ENCODE measurements around the gene OCLN. TPM values are rescaled to one million over a fixed set of nuclear protein-coding genes. Genes with fewer than 3 reads are reported as not detected.

OCLN gene
- total RNA-seq, 6 experiments from 2014 or later = 0.38 to 1.3 (median 0.66) TPM

GRCh38 chr5:69502767-69503488 is 10.3 kb downstream of the OCLN start:
- H3K4me1 Mint-ChIP-seq (ENCODE audit: low read depth) = peaks cover 39% of the 10 kb centered on the region

GRCh38 chr5:69504036-69504435 is 11.4 kb downstream of the OCLN start:
- Mint-ChIP-seq H3K27ac (no peak overlapping the region), H3K9me3 (no peaks in the 10 kb centered on the region), H3K36me3 (ENCODE audit: low read depth) (no peaks in the 10 kb centered on the region), H3K4me3 (no peak overlapping the region), H3K27me3 (ENCODE audit: insufficient read depth) (peaks cover 2% of the 10 kb centered on the region; the same call in 1 of the 2 replicates), H3K4me1 (ENCODE audit: low read depth) (peaks cover 33% of the 10 kb centered on the region)
- DNase-seq = no peak
- no peak for TF ChIP-seq CTCF (IDR thresholded peaks at IDR 0.05)

More at GRCh38 chr5:69502767-69503488, 10.3 kb downstream of the OCLN start:
- peak; percentile 34 for DNase-seq
- no peak for TF ChIP-seq CTCF (IDR thresholded peaks at IDR 0.05)
- Mint-ChIP-seq H3K36me3 (ENCODE audit: low read depth) (no peaks in the 10 kb centered on the region), H3K27me3 (ENCODE audit: insufficient read depth) (peaks cover 2% of the 10 kb centered on the region; the same call in 1 of the 2 replicates), H3K9me3 (no peaks in the 10 kb centered on the region), H3K27ac (peak overlapping the region; percentile 88), H3K4me3 (peak overlapping the region; percentile 57)

- Mint-ChIP-seq H3K36me3 (ENCODE audit: low read depth) (no peaks in the 10 kb centered on the region), H3K27ac (no peak overlapping the region), H3K4me1 (ENCODE audit: low read depth) (peaks cover 28% of the 10 kb centered on the region), H3K9me3 (no peaks in the 10 kb centered on the region), H3K27me3 (ENCODE audit: insufficient read depth) (peaks cover 2% of the 10 kb centered on the region; the same call in 1 of the 2 replicates), H3K4me3 (no peak overlapping the region)
- no peak for TF ChIP-seq CTCF (IDR thresholded peaks at IDR 0.05)
- DNase-seq = no peak
Observed at GRCh38 chr5:69505306-69505705, 12.7 kb downstream of the OCLN start.

GRCh38 chr5:69509212-69509611 is 16.6 kb downstream of the OCLN start:
- no peak overlapping the region for H3K27ac Mint-ChIP-seq

GRCh38 chr5:69510694-69511093 is 18.1 kb downstream of the OCLN start:
- H3K27ac Mint-ChIP-seq = no peak overlapping the region
- H3K36me3 Mint-ChIP-seq (ENCODE audit: low read depth) = no peaks in the 10 kb centered on the region
- H3K27me3 Mint-ChIP-seq (ENCODE audit: insufficient read depth) = peaks cover 2% of the 10 kb centered on the region; the same call in 1 of the 2 replicates
- H3K9me3 Mint-ChIP-seq = no peaks in the 10 kb centered on the region
- DNase-seq = no peak
- H3K4me1 Mint-ChIP-seq (ENCODE audit: low read depth) = peaks cover 12% of the 10 kb centered on the region
- H3K4me3 Mint-ChIP-seq = no peak overlapping the region
- TF ChIP-seq CTCF (IDR thresholded peaks at IDR 0.05) = no peak

More at GRCh38 chr5:69509212-69509611, 16.6 kb downstream of the OCLN start:
- Mint-ChIP-seq H3K4me3 (no peak overlapping the region), H3K4me1 (ENCODE audit: low read depth) (peaks cover 12% of the 10 kb centered on the region), H3K9me3 (no peaks in the 10 kb centered on the region), H3K36me3 (ENCODE audit: low read depth) (no peaks in the 10 kb centered on the region), H3K27me3 (ENCODE audit: insufficient read depth) (peaks cover 2% of the 10 kb centered on the region; the same call in 1 of the 2 replicates)
- TF ChIP-seq CTCF (IDR thresholded peaks at IDR 0.05) = no peak
- DNase-seq = no peak
